SHP77 (cell line): ENCODE results near the gene RXRA.

Experiments
- DNase-seq, 2 experiments: peaks; one replicate each; lab custom pipeline; 2025; lab: John Stamatoyannopoulos, UW

The RXRA gene

DNA sequence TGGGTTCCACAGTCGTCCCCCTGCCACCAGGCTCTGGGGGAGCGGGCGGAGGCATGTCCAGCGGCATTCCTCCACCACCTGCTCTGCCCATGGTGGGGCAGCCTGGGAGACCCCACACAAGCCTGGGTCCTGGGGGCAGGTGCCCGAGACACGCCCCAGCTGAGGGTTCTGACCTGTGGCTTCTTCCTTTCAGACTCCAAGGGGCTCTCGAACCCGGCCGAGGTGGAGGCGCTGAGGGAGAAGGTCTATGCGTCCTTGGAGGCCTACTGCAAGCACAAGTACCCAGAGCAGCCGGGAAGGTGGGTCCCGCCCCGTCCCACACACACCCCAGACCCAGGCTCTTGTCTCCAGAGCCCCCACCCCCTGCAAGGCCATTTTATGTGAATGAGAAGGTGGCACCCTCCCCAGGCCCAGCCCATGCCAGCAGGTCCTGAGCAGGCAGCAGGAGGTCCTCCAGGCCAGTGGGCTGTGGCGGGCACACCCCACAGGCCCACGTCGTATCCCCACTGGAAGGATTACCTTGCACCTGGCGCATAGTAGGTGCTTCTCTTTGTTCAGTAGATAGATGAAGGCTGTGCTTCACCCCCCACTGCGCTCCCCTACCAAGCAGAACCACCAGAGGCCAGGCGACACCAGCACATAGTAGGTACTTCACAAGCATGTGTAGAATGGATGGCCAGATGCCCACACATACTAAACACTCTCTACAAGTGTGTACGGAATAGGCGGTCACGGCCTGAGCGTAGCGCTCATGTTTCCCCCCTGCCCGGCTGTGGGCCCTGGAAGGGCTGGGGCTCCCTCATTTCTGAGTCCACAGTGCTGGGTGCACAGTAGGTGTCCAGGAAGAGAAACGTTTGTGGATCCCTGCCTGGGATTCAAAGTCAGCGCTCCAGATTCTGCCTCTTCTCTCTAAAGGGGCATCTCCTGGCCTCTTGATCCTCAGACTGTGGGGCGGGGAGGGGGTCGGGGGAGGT lies 107.9 kb downstream of the RXRA start:
- no peak for DNase-seq

DNA sequence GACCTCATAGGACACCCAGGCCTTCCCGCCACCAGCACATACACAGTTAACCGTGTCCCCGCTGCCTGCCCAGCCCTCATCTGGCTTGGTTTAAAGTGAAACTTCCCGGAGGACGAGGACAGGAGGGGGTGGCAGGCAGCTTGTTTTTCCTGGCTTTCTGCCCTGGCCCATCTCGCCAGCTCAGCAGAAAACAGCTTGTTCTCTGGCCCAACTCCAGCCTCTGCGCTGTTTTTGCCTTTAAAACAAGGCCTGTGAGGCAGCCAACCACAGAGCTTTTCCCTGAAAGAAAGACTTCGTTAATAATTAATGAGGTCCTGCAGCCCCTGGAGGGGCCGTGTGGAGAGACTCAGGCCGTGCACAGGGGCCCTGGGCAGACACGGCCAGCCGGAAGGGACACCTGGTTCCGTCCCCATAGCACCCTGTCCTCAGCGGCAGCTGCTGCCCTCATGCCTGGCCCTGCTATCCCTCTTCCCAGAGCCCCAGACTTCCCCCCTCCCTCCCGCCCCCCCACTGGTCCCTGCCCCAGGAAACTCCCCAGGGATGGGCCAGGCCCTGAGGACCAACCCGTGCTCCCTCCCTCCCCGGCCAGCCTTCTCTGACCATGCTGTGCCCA lies 108.7 kb downstream of the RXRA start:
- peak; percentile 76 to 88 for DNase-seq

DNA sequence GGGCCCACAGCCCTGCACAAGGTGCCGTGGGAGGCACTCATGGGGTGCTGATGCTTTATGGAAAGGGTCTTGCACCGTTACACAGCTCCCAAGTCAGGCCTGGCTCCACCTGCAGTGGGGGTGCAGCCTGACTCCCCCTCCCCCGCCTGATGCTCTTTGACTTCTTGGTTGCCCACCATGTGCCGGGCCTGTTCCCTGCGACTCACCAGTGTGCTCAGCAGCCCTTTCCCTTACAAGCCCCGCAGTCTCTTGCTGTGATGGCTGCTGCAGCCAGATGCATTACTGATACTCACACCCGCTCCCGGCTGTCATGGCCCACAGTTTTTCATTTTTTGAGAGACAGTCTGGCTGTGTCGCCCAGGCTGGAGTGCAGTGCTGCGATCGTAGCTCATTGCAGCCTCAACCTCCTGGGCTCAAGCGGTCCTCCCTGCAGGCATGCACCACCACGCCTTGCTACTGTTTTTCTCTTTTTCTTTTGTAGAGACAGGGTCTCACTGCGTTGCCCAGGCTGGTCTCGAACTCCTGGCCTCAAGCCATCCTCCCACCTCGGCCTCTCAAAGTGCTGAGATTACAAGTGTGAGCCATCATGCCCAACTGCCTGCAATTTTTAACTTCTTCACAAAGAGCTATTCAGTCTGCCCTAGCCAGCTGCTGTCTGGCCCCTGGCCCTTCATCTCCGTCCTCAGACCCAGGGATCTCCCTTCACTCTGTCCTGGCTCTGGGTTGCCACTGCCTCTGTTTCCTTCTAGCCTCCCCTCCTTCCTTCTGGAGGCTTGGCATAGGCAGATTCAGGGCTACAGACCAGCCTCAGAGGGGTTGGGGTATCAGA lies 109.5 kb downstream of the RXRA start:
- no peak for DNase-seq

DNA sequence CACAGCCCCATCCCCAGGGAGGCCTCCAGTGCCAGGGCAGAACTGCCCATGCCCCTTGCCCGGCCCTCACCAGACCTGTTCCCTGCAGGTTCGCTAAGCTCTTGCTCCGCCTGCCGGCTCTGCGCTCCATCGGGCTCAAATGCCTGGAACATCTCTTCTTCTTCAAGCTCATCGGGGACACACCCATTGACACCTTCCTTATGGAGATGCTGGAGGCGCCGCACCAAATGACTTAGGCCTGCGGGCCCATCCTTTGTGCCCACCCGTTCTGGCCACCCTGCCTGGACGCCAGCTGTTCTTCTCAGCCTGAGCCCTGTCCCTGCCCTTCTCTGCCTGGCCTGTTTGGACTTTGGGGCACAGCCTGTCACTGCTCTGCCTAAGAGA lies 110.1 kb downstream of the RXRA start:
- DNase-seq, result no peak

DNA sequence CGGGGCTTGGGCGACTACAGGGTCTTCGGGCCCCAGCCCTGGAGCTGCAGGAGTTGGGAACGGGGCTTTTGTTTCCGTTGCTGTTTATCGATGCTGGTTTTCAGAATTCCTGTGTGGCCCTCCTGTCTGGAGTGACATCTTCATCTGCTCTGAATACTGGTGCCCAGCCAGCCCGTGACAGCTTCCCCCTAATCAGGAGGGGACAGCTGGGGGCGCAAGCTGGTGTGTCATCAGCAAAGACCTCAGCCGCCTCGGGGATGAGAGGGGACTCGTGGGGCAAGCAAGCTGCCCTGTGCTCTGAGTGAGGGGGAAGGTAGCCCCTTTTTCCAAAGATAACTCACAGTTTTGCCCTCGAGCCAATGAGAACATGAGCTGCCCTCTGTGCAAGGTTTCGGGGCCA lies 110.7 kb downstream of the RXRA start:
- no peak for DNase-seq

DNA sequence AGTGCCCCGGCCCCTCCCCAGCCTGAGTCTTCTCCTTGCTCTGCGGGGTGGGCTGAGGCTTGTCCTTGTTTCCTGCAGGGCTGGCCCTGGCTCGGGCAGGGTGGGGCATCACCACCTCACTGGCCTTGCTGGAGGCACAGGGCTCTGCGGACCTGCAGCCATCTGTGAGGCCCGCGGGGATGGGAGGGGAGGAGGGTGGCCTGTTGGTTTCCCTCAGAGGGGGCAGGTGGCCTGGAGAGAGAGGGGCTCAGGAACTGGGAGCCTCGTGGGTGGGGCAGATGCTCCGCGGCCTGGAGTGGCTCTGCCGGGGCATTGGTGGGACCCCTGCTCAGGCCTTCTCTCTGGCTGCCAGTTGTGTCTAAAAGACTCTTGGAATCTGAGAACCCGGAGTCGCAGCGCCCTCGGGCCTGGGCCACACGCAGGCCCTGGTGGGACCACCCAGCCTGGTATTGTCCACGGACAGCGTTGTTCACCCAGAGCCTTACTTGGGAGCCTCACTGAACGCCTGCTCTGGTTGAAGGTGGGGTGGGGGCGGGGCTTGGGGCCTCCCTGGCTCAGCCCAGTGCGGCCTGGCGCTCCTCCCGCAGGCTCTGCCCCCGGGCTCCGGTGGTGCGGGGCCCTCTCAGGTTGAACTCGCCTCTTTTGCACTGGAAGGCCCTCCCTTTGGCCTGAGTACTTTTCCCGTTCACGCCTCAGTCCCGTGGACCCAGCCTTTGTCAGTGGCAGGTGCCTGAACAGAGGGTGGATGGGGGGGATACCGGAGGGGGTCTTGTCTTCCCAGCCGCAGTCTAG lies 111.3 kb downstream of the RXRA start:
- DNase-seq, result no peak

DNA sequence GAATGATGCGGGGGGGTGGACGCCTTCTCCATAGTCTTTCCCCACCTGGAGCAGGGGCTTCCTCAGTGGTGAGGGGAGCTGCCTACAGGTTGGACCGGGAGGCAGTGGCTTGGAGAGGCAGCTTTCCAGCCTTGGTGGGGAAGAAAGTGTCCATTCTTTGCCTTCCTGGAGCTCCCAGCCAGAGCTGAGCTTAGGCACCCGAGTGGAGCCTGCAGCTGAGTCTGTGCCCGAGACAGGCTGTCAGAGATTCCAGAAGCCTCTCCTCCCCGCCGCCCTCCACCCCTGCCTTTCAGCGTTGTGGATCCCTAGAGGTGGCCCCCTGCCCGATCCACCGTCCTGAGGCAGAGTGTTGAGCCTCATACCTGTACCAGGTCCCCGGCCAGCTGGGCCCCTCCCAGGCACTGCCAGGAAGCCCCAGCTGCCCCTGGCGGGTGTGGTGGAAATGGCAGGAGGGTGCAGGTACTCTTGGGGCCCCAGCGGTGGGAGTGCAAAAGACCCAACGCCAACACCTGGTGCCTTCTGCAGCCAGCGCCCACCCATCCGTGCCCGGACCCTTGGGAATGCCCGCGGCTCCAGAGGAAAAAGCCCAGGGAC lies 112.0 kb downstream of the RXRA start:
- DNase-seq, result no peak

DNA sequence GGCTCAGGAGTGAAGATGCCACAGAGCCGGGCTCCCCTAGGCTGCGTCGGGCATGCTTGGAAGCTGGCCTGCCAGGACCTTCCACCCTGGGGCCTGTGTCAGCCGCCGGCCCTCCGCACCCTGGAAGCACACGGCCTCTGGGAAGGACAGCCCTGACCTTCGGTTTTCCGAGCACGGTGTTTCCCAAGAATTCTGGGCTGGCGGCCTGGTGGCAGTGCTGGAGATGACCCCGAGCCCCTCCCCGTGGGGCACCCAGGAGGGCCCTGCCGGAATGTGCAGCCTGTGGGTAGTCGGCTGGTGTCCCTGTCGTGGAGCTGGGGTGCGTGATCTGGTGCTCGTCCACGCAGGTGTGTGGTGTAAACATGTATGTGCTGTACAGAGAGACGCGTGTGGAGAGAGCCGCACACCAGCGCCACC lies 113.1 kb downstream of the RXRA start:
- DNase-seq, result no peak

DNA sequence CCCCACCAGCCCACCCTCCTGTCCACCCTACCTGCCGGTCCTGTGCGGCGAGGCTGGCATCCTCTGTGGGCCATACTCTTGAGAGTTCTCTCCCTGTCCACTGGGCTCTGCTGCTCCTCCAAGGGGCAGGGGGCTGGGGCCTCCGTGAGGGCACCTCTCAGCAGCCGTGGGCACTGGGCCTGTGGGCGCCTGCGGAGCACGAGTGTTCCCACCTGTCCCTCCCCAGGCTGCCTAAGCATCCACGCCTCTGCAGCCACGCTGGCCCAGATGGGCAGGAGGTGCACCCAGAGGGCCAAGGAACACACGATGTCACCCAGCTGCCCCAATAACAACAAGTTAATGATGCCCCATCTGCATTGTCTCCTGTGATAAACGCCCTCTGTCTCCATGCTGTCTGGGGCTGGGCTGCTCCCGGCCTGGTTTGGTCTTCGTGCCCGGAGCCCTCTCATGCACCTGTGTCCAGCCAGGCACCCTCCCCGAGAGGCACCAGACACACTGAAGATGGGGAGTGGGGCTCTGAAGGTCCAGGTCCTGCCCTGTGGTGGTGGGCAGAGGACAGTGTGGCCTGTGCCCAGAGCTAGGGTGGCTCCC lies 114.5 kb downstream of the RXRA start:
- DNase-seq, result no peak

DNA sequence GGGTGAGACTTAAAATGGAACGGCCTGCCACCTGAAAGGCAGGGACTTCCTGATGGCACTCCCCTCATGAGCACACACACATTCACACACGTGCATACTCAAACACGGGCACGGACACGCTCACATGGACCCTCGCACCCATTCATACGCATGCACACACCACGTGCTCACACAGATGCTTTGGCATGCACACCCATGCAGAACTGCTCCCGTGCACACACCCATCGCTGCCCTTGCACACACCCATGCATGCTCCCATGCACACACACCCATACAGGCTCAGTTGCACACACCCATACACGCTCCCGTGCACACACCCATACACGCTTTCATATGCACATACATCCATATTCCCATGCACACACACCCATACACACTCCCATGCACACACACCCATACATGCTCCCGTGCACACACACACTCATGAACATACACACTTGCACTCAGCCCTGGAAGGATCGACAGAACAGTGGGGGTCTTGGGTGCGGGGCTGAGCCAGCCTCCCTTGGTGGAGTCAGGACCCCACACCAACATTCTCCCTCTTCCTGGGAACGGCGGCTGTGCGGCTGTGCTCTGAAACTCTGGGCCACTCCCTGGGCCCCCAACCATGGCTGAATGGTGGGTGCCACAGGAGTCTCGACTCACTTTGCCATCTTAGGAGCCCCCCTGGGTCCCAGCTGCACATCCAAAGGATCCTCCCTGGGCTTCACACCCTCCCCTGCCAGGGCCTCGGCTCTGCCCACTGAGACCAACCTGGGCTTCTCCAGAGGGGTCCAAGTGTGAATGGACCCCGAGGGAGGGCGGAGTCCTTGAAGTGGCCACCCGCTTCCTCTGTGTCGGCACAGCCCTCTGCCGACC lies 115.2 kb downstream of the RXRA start:
- DNase-seq, result no peak

DNA sequence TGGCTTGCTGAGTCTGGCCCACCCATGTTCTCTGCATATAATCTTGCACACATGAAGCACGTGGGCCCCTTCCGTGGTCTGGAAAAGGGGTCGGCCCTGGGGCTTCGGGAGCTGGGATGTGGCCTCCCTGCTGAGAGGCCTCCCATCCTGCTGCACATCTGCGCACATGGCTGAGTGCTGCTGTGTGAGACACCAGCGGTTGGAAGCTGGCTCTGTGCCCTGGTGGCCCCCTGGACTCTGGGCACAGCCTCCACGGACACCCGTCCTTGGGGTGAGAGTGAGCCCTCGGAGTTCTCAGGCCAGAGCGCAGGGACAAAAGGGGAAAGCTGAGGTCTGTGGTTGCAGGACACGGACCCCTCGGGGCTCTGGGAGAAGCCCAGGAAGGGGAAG lies 115.8 kb downstream of the RXRA start:
- DNase-seq, result no peak

DNA sequence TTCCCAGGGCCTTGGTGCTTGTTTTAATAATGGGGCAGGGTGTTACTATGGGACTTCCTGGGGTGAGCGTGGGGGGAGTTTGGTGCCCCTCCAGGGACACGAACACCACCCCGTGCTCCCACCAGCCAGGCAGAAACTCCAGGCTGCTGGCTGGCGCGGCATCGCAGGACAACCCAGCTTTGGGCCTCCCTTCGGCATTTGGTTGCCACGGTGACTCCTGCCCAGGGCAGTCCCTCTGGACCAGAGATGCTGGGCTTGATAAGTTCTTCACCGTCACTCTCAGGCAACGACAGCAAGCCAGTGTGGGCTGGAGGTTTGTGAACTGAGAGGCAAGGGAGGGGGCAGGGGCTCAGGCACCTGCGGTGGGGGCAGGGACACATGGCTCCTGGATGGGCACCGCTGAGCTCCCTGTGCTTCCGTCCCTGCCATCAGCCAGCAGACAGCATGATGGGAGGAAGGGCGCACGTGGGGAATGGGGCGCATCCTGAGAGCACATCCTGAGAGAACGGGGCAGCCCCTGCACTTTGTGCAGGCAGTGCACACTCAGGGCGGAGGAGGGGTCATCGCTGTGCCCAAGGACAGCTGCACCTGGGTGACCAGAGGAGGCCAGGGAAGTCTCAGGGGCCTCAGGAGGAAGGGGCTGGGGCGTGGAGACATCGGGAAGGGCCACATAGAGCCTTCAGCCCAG lies 116.4 kb downstream of the RXRA start:
- no peak for DNase-seq

DNA sequence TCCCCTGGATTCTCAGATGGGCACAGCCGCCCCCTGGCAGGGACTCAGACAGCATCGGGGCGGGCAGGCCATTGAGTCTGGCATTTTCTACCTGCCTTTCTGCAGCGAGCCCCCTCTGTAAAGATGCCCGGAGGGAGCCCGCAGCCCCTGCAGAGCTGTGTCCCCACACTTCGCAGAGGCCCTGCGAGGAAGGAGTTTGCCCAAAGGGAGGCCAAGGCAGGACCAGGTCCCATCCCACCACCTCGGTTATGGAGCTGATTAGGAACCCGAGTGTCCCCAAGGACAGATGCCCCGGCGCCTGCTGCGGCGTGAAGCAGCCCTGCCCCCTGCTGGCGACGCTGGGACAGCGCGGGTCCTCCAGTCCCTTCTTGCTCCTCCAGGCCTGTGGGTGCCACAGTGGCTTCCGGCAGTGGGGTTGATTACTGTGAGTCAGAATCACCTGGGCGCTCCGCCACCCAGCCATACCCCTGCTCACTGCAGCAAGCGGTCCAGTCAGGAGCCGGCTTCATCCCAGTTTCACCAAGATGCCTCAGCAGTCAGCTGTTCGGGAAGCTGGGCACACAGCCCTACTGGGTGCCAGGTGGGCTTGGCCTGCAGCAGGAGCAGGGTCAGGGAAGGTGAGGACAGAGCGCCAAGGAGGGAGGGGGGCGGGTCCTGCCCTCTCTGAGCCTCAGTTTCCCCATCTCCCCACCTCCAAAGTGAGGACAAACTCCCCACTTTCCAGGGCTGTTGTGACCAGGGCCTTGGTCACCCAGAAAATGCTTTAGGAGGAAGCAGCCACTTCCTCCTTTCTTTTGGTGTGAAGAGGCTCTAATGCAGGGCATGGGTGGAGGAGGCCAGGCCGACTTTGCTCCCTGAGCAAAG lies 117.2 kb downstream of the RXRA start:
- peak; percentile 67 to 78 for DNase-seq

DNA sequence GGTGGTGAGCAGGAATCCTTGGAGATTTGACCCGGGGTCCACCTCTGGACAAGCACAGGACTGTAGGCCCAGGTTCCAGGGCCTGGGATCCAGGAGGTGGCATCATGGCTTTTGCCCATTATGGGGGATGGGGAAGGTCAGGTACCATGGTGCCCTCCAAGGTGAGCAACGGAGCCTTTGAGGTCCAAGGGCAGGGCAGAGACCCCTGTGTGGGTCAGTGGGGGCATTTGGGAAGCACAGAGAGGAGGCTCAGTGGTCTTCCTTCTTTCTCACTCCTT lies 117.7 kb downstream of the RXRA start:
- no peak for DNase-seq

DNA sequence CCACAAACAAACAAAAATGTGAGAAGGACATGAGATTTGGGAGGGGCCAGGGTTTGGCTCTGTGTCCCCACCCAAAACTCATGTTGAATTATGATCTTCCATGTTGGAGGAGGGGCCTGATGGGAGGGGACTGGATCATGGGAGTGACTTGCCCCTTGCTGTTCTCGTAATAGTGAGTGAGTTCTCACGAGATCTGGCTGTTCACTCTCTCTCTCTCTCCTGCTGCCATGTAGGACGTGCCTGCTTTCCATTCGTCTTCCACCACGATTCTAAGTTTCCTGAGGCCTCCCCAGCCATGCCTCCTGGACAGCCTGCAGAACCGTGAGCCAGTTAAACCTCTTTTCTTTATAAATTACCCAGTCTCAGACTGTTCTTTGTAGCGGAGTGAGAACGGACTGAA lies 118.7 kb downstream of the RXRA start:
- DNase-seq, result no peak

DNA sequence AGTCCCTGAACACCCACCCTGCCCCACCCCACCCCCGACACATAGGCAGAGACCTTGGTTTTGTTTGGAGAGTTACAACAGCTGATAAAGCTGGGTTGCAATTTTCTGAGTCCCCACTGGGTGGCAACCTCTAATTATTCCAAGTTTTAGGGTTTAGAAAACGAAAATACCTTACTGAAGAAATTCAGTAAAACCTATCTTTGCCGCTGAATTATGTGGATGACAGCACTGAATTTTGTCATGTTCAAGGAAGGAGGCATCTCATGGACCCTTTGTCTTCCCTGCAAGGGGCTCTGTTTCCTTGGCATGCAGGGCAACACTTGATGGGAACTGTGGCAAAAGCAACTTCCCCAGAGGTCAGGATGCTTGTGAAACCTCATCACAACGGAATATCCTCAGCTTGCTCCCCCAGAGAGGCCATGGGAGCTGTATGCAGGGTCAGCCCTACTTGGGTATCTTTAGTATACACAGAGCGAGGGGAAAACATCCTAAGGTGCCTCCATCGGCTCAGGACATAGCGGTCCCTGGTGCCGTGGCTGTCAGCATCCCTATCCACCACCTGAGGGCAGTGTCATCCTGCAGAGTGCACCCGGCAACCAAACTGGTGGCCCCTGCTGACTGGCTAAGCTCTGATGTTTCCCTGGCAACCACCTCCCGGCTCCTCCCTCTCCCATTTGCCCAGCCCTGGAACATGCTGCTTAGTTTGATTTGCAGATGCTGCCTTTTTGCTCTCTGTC lies 123.1 kb downstream of the RXRA start:
- DNase-seq, result peak; percentile 74 to 86

DNA sequence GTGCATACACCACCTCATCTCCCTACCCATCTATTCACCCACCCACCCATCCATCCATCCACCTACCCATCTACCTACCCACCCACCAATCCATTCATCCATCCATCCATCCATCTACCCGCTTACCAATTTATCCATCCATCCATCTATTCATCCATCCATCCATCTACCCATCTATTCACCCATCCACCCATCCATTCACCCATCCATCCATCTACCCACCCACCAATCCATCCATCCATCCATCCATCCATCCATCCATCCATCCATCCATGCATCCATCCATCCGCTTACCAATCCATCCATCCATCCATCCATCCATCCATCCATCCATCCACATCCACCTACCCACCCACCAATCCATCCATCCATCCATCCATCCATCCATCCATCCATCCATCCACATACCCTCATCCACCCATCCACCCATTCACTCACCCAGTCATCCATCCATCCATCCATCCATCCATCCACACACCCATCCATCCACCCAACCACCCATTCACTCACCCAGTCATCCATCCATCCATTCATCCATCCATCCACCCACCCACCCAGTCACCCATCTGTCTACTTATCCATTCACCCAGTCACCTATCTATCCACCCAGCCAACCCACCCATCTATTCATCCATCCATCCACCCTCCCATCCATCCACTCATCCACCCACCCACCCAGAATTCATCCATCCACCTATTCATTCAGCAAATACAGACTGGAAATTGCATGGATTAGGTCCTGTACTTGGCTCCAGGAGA lies 125.6 kb downstream of the RXRA start:
- DNase-seq, result no peak
